ENCODE measurements around the gene LRRC38.

DNA sequence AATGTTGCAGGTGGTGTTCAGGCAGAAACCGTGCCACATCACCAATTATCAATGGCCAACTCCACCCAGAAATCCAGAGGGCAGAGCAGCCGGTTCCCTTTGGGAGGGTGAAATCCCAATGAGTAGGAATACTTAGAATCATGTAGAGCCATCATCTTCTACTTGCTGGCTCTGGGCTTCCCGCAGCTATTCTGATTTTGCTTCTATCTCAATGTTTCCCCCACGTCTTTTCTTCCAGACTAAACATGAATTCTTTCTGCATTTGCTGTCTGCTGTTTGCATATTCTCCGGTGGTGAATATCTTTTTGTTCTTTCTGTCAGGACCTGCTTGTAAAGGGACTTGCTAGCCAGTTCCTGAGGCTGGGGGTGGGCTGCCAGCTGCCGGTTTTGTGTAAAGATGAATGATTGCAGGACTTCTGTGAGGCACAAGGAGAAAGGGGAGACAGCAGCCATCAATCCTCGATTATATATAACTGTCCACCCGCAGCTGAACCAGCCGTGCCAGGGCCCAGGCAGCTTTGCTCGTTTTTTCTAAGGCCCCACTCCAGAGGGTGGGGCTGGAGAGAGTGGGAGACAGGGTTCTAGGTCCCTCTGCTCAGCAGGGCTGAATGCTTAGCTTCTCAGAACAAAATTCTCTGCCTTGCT is 70.3 kb downstream of the LRRC38 start:
- TF ChIP-seq, protein P1, sequence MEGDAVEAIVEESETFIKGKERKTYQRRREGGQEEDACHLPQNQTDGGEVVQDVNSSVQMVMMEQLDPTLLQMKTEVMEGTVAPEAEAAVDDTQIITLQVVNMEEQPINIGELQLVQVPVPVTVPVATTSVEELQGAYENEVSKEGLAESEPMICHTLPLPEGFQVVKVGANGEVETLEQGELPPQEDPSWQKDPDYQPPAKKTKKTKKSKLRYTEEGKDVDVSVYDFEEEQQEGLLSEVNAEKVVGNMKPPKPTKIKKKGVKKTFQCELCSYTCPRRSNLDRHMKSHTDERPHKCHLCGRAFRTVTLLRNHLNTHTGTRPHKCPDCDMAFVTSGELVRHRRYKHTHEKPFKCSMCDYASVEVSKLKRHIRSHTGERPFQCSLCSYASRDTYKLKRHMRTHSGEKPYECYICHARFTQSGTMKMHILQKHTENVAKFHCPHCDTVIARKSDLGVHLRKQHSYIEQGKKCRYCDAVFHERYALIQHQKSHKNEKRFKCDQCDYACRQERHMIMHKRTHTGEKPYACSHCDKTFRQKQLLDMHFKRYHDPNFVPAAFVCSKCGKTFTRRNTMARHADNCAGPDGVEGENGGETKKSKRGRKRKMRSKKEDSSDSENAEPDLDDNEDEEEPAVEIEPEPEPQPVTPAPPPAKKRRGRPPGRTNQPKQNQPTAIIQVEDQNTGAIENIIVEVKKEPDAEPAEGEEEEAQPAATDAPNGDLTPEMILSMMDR (conservative IDR thresholded peaks at IDR 0.05 in 1 of 2, IDR thresholded peaks at IDR 0.05 in 1 of 2; ENCODE audit: low read depth in 1 of 2, low read length in 2 of 2) = no peak
- TF ChIP-seq EZH2 (IDR thresholded peaks at IDR 0.05; ENCODE audit: low read length, missing control alignments) = no peak
